ENCODE measurements around the gene C6orf89.
"Not testable (repeated sequence)": the region's sequence is repeated elsewhere in the genome, so short reads cannot be mapped to it uniquely, and the experiment has no call there.

C6orf89 gene

GRCh38 chr6:36947570-36948351 lies 62.0 kb downstream of the C6orf89 start:
- DNase-seq (ENCODE audit: low read depth), result no peak

GRCh38 chr6:36949076-36949475 lies 63.3 kb downstream of the C6orf89 start:
- DNase-seq (ENCODE audit: low read depth), result not testable (repeated sequence)

- no peak for DNase-seq (ENCODE audit: low read depth)
Observed at GRCh38 chr6:36949636-36950035, 63.9 kb downstream of the C6orf89 start.

GRCh38 chr6:36953931-36954261 lies 68.1 kb downstream of the C6orf89 start:
- DNase-seq (ENCODE audit: low read depth), result no peak

GRCh38 chr6:36954262-36954931 lies 68.6 kb downstream of the C6orf89 start, which contains the start of gene PI16:
TSS of gene PI16 (plus strand) at chr6:36954738. CDS start at chr6:36954761, 23 bp downstream.
- no peak for DNase-seq (ENCODE audit: low read depth)

- DNase-seq (ENCODE audit: low read depth), result no peak
Observed at GRCh38 chr6:36955136-36955535, 69.4 kb downstream of the C6orf89 start.

- DNase-seq (ENCODE audit: low read depth), result no peak
Observed at GRCh38 chr6:36955671-36956445, 70.1 kb downstream of the C6orf89 start.

GRCh38 chr6:36956446-36956820 lies 70.7 kb downstream of the C6orf89 start:
- DNase-seq (ENCODE audit: low read depth), result no peak

GRCh38 chr6:36957773-36958271 lies 72.1 kb downstream of the C6orf89 start:
- DNase-seq (ENCODE audit: low read depth), result no peak

- DNase-seq (ENCODE audit: low read depth), result no peak
Observed at GRCh38 chr6:36958775-36959554, 73.2 kb downstream of the C6orf89 start.

GRCh38 chr6:36959555-36960250 lies 74.0 kb downstream of the C6orf89 start:
- no peak for DNase-seq (ENCODE audit: low read depth)

GRCh38 chr6:36961441-36962435 lies 76.0 kb downstream of the C6orf89 start:
- DNase-seq (ENCODE audit: low read depth), result no peak

- DNase-seq (ENCODE audit: low read depth), result peak; percentile 32
Observed at GRCh38 chr6:36962874-36963273, 77.1 kb downstream of the C6orf89 start.

GRCh38 chr6:36963451-36964290 lies 77.9 kb downstream of the C6orf89 start:
- no peak for DNase-seq (ENCODE audit: low read depth)

GRCh38 chr6:36964349-36964748 lies 78.6 kb downstream of the C6orf89 start:
- DNase-seq (ENCODE audit: low read depth), result no peak

GRCh38 chr6:36964908-36965307 lies 79.2 kb downstream of the C6orf89 start:
- DNase-seq (ENCODE audit: low read depth), result no peak

GRCh38 chr6:36967301-36967700 lies 81.5 kb downstream of the C6orf89 start:
- no peak for DNase-seq (ENCODE audit: low read depth)

GRCh38 chr6:36967757-36968156 lies 82.0 kb downstream of the C6orf89 start:
- no peak for DNase-seq (ENCODE audit: low read depth)

Data from stimulated activated CD8-positive, alpha-beta memory T cell treated with anti-CD3 and anti-CD28 coated beads, Interleukin-12 subunit alpha, Interleukin-12 subunit beta, amount 100 ng/mL, for 4 hours (primary cell).